Adipose tissue (tissue), 3 donors: ENCODE measurements around the gene VWA5B1. TPM values are rescaled to one million over a fixed set of nuclear protein-coding genes. Genes with fewer than 3 reads are reported as not detected.

Source experiments
- H3K27ac ChIP-seq: one replicate; pipeline ENCODE4 v1.5.1; 2013; ENCODE audit warnings: low read depth, low read length
- WGBS, 3 donors: extraction: QIAGEN DNeasy Blood & Tissue Kit; methylation state at CpG; one replicate each; pipeline ENCODE4 v1.1.7; 2013; 5-methylcytosine and 5-hydroxymethylcytosine counted together
- polyA plus RNA-seq, 3 donors: library from polyadenylated mRNA; stranded (reverse); fragments of 200-250 nt; gene quantifications; one replicate each; pipeline ENCODE4 v1.2.3, GENCODE V29; 2013
- donor health status: healthy with polysubstance abuse.
- donor health status: Bipolar disorder and iron deficiency.
- donor health status: healthy.

Gene VWA5B1
- polyA plus RNA-seq, 3 donors = 0.07 TPM; not detected in 2

DNA sequence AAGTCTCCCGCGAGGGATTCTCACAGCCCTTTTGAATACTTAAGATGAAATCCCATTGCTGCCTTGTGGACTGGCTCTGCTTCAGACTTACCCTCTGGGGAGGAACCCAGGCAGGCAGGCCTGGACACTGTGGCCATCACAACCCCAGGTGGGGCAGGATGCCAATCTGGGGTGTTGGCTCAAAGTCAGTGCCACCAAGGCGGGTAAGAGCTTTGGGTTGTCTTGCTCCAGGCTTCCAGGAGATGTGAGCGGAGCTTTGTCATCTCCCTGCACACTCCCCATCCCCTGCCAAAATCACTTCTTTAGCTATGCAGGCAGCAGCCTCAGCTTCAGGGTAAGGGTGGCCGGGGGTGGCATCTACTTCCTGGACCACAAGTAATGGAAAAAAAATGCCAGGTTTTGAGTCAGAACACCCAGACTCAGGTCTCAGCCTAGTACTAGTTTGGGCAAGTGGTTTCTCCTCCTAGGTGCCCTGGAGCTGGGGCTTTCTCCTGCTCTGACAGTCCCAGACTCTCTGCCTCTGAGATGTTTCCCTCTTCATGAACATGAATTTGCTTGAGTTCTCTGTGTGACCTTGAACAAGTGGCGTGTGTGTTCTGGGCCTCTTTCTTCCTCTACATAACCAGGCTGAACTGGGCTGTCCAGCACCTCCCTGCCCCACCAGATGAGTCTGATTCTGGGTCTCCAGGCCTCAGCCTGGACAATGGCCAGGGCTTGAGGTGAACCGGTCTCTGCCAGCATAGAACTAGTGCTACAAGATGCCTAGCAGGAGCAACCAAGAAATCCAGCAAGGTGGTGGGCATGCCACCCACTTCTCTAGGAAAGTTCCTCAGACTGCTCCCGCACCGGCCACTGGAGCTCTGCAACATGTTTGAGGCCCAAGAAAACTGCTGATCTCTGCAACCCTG, 65.4 kb downstream of the VWA5B1 start:
- 69 to 79% (median 72%) methylated on average over 9 of the region's 9 CpGs for WGBS, 3 donors
- H3K27ac ChIP-seq = no peak overlapping the region

DNA sequence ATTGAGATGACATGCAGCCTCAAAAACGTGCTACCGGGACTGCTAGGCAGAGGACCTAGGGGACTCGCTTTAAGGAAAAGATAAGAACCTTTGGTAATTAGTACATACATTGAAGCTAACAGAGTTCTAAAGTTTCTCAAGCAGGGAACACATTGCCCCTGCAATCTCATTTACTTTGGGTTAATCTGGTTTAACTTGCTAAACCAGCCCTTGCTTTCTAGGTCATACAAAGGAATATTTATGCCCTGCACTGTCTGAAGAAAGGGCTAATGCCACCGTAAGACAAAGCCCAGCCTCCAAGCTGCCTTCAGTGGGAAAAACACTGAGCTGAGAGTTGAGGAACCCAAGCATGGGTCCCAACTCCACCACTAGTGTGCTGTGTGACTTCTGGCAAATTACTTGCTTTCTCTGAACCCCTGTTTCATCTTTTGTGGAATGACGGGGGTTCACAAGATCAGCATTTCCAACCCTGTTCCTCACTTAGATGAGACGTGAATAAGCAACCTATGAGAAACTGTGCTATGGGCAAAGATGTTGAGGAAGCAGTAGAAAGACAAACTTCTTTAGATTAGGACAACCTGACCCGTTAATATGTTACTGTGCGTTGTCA, 66.3 kb downstream of the VWA5B1 start:
- no peak overlapping the region for H3K27ac ChIP-seq
- 70 to 82% (median 79%) methylated on average over 8 of the region's 8 CpGs for WGBS, 3 donors

DNA sequence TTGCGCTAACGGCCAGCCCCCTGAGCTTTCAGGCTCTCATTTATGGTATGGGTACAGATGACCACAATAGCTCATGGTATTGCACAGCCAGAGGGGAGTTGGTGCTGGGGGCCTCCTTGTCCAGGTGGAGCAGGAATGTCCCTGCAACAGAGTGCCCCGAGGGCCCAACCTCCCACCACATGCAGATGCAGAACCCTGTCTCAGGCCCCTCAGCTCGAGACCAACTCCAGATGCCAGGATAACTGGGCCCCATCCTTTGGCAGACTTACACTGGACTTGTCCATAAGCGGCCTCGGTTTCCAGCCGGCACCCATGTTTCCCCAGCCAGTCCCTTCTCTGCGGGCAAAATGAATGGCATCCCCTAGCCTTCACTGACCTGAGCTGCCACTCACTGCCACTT, 67.1 kb downstream of the VWA5B1 start:
- WGBS, 3 donors = 83 to 93% (median 86%) methylated on average over 8 of the region's 8 CpGs
- H3K27ac ChIP-seq = no peak overlapping the region

DNA sequence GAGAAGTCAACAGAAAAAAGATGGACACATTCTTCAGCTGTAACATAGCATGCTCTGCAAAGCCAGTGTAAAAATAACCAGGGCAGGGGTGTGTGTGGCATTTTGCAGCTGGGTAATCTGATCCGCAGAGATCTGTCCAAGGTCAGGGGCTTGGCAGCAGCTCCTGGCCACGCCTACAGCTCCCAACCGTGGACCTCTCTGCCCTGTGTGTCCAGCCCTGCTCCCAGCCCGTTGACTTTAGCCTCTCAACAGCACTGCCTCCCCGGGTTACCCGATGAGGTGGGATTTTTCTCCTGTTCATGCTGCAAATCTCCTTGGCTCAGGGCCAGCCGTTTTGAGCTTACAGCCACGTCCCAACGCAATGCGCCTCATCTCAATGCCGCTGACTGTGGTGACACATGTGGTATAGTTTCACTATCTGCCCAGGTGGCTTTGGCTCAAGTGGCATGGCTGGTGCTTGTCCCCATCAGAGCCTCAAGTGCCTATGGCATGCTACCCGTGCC, 68.1 kb downstream of the VWA5B1 start:
- WGBS, 3 donors = 15 to 45% (median 33%) methylated on average over 12 of the region's 12 CpGs
- H3K27ac ChIP-seq = no peak overlapping the region

DNA sequence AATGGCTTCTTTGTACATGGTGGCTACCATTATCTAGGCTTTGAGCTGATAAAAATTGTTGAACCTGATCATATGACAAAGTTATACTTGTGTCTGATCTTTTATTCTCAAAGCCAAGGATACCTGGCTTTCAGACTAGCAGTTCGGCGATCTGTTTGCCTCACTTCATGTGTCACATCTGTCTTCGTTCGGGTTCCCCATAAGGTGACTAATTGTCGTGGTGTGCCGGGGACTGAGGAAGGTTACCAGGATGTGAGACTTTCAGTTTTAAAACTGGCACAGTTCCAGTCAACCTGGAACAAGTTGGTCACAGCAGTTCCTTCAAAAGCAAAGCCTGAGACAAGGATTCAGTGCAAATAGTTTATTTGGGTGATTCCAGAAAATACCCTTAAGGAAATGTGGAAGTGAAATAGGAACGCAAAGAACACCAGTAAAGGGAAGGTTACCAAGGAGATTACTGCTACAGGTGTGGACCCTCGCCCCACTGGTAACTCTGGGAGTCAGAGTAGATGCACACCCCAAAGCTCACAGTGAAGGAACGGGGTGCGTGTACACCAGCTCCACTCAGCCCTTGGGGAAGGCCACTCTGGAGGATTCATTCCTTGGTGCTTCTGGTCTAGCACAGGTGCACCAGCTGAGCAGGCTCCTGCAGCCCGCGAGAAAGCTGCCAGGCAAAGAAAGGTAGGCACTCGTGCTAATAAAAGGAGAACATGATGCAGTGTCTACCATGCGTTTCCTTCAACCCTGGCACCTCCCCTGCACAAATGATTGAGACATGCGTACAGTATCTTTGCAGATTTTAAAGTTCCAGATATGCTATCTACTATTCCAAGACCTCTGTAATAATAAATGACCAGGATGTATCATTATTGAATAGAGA, 69.0 kb downstream of the VWA5B1 start:
- WGBS, 3 donors = 51 to 69% (median 64%) methylated on average over 15 of the region's 15 CpGs
- H3K27ac ChIP-seq = no peak overlapping the region

DNA sequence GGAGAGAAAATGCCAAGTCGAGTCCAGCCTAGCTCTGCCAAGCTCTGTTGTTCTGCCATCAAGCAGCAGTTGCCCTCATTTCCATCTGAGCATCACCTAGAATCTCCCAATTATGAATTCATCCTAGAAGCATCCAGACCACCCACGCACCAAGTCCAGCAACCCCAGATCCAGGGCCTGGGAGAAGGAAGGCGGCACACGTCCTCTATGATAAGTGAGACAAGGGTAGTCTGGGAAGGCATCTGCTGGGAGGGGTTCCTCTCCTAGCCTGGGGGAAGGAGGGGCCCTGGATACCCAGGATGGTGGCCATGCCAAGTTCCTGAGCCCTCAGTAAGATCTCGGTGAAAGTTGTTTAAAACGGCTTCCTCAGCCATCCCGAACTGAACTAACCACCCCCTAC, 70.7 kb downstream of the VWA5B1 start:
- no peak overlapping the region for H3K27ac ChIP-seq
- 71 to 76% (median 75%) methylated on average over 7 of the region's 7 CpGs for WGBS, 3 donors

DNA sequence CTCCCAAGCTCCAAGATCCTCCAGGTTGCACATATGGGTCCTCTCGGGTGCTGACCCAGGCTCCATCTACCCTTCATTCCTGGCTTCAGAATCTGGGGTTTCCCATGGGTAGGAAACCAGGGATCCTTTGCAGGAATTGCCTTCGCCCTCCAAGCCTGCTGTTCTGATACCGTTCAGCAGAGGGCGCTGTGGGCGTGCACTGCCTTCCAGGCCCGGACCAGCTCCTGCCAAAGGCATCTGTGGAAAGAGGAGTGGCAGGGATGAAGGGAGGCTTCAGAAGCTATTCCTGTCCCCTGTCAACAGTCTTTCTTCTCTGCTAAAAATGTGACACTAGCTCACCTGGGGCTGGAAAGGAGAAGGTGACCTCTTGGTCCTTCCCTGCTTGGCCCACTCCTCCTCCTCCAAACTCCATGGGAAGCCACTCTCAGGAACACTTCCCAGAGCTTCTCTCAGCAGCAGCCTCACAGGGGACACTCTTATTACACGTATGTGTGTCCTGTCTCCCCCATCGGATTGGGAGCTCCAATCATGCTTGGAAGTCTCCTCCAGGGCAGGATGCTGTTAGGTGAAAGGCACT, 71.2 kb downstream of the VWA5B1 start:
- 17 to 23% (median 18%) methylated on average over 8 of the region's 8 CpGs for WGBS, 3 donors
- H3K27ac ChIP-seq = no peak overlapping the region

DNA sequence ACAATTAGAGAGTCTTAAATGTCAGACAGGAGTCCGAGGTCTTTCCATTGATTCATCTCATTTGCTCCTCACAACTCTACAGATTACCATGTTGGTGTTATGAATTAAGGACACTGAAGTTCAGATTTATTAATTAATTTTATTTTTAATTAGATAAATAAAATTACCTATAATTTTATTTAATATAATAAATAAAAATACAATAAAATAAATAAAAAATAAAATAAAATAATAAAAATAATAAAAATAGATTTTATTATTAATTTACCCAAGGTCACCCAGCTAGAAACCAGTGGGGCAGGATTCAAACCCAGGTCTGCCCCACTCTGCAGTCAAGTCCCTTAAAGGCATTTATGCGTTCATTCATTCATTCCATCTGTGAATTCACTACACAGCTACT, 72.2 kb downstream of the VWA5B1 start:
- WGBS, 3 donors = 93 to 99% (median 93%) methylated on average over 2 of the region's 2 CpGs
- no peak overlapping the region for H3K27ac ChIP-seq

DNA sequence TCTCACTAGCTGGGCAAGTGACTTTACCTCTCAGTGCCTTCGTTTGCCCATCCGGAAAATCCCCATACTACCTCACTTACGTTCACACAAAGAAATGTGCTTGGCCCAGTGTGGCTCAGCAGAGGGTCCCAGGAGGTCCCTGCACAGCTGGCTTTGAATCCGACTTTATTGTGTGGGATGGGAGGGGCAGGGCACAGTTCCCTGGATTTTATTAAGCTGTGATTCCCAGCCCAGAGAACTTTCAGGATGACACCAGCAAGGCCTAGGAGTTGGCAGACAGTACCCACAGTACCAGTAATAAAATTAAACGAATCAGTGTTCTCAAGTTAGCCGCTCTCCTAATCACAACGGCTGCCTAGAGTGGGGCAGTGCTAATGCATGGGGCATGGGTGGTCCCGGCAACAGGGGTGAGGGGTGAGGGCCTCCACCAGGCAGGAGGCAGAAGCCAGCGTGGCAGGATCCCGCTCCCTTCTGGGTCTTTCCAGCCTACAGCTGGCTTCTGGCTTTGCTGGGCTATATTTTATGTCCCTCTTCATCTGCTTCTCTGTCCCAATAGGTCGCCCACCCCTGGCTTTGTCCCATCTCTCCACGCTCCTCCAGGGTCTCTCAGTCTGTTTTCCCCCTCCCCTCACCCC, 74.9 kb downstream of the VWA5B1 start:
- 31 to 47% (median 38%) methylated on average over 12 of the region's 12 CpGs for WGBS, 3 donors
- no peak overlapping the region for H3K27ac ChIP-seq

DNA sequence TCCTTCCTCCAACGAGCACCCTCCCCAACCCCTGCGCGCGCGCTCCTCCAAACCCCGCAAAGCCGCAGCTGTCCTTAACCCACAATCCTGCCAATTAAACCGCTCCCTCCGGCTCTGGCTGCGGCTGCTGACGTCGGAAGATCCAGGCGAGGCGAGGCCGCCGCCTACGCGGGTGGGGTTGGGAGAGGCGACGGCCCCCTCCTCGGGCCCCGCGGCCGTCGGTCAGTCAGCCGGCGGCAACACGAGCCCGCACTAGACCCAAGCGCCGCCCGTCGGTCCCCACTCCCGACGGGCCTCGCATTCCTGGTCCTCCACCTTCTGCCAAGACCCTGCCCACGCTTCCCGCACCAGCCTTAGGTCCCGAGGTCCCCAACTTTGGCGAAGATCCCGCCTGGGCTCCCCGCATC, 75.4 kb downstream of the VWA5B1 start:
- 2 to 5% (median 3%) methylated on average over 40 to 42 of the region's 42 CpGs for WGBS, 3 donors
- no peak overlapping the region for H3K27ac ChIP-seq

DNA sequence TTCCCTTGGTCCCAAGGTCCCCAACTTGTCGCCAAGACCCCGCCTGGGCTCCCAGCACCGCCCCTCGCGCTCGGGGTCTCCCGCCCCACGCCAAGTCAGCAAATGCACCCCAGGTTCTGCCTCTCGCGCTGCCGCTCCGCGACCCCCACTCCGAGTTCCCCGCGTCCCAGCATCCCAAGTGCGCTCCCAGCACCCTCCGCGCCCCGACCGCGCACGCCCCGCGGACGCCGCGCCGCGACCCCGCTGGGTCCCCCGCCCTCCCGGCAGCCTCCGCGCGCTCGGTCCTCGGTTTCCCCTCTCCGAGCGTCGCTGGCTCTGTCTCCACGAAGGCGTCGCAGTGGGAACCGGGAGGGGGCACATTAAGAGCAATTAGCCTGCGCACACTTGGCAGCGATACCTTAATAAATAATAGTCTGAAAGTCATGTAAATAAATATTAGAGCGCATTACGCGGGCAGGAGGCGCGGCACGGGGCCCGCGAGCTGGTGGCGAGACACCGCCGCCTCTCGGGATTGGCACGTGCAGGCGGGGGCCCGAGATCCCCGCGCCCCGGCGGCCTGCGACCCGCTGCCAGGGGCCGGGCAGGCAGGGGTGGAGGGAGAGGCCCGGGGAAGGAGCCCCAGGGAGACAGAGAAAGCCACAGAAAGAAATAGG, 75.9 kb downstream of the VWA5B1 start:
- WGBS, 3 donors = 2 to 3% (median 3%) methylated on average over 52 to 70 of the region's 70 CpGs
- no peak overlapping the region for H3K27ac ChIP-seq

DNA sequence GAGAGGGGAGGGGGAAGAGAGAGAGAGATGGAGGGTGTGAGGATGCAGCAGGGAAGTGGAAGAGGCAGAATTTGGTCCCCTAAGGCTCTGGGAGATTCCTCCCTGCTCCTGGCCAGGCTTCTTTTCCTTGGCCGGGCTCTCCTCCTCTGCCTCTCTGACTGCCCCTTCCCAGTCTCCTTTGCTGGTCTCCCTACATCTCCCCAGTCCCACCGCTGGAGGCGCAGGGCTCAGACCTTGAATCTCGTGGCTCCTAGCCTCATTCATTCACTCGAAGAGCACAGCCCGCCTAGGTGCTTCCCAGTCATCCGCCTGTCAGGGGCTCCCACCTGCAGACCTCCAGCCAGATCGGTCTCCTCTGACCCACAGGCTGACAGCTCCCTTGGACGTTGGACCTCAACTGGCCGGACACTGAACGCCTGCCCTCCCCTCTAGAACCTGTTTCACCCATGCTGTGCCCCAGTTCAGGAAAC, 76.5 kb downstream of the VWA5B1 start:
- 9 to 12% (median 10%) methylated on average over 11 of the region's 11 CpGs for whole genome bisulfite sequencing, 3 donors
- no peak overlapping the region for H3K27ac ChIP-seq

DNA sequence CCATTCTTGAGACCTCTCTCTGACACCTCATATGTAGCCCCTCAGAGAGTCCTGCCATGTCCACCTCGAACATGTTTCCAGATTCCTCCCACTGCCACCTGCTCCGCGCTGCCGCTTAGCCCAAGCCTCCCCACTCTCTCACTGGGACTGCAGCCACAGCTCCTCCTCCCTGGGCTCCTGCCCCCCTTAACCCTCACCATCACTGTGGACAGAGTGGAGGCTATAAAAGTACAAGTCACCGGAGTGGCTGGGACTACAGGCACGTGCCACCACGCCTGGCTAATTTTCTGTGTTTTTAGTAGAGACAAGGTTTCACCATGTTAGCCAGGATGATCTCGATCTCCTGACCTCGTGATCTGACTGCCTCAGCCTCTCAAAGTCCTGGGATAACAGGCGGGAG, 77.0 kb downstream of the VWA5B1 start:
- H3K27ac ChIP-seq = no peak overlapping the region
- WGBS, 3 donors = 44 to 63% (median 58%) methylated on average over 10 of the region's 10 CpGs

DNA sequence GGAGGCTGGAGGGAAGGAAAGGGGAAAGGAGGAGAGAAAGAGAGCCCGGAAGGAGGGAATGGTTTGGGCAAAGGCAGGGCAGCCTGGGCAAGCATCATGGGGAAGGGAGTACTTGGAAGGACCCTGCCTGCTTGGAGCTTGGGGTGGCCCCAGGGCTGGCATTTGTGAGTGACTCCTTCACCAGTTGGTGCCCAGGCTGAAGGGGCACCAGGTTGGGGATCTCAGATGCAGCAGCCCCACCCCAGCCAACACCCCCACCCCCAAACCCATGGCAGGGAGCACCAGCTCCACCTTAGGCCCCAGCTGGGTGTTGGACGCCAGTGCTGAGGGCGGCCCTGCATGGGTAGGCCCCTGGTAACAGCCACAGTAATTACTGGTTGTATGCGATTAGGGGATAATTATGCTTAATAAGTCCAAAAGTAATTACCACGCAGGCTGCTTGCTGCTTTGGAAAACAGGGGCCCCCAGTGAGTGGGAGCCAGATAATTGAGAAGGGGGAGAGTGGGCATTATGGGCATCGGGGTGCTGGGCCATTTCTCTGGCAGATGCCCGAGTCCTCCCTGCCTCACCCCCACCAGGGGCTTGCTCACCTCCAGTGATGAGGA, 78.3 kb downstream of the VWA5B1 start:
- WGBS, 3 donors = 82 to 88% (median 83%) methylated on average over 7 of the region's 7 CpGs
- H3K27ac ChIP-seq = no peak overlapping the region

DNA sequence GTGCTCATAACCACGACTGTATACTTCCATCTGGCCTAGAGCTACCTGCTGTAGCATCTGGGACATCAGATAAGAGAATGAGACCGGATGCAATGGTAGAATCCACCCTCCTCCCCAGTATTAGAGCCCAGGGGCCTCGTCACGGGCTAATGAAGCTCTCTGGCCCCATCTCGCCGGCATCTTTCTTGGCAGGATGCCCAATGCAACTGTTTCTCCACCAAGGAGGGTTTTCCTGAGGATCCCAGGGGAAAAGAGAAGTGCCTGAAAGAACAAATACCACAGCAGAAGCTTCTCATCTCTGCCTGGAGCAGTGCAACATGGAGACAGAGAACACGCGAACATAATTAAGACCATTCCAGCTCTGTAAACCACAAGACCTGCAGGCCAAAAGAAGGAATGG, 80.0 kb downstream of the VWA5B1 start:
- no peak overlapping the region for H3K27ac ChIP-seq
- WGBS, 3 donors = 48 to 67% (median 53%) methylated on average over 8 of the region's 8 CpGs

DNA sequence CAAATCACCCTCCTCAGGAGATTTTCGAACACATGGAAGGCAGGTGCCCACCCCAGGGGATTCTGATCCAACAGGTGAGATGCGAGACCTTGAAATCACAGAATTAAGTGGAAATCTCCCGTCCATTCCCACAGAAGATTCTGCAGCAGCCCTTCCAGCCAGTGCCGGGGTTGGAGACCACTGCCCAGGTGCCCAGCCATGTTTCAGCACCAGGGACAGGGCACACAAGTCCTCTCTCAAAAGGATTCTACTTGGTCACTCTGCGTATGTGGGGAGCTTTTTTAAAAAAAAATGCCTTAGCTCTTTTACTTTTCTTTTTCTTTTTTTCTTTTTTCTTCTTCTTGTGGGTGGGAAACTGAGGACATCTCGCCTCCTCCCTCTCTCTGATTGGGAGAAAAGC, 80.7 kb downstream of the VWA5B1 start:
- no peak overlapping the region for H3K27ac ChIP-seq

DNA sequence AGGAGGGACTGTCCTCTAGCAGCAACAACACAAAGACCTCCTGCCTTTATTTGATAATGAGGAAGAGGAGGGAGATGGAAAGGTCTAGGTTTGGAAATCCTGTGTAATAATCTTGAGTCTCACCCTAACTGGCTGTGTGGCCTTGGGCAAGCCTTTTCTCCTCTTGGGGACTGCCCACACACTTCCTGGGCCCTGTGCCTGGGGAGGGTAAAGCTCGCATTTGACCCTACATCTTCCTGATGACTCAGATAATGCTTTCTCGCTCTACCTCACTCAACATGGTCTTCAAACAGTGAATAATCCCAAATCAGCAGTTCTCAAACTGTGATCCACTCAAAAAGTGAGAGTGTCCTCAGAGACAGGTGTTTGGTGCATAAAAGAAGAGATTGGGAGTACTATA, 81.2 kb downstream of the VWA5B1 start:
- no peak overlapping the region for H3K27ac ChIP-seq
- WGBS, 3 donors = 25 to 66% (median 26%) methylated on average over 2 of the region's 2 CpGs

More for the DNA sequence above, 80.7 kb downstream of the VWA5B1 start:
- WGBS, 3 donors = 28 to 34% (median 31%) methylated on average over 6 of the region's 6 CpGs
